ENCODE data around the gene STAP2.

Gene STAP2

GRCh38 chr19:4375164-4376027 lies 36.8 kb upstream of the STAP2 start:
- H3K27ac ChIP-seq (ENCODE audit: low read depth, low read length): peak overlapping the region; percentile 59
- peak overlapping the region; percentile 8; the same call in 1 of the 2 replicates for H3K9ac ChIP-seq (ENCODE audit: low read depth, low read length)
- no peaks in the 10 kb centered on the region for H3K9me3 ChIP-seq (ENCODE audit: control insufficient read depth, insufficient read depth, low read length)
- no peak overlapping the region for H3K4me3 ChIP-seq (ENCODE audit: low read depth, low read length)
- no peaks in the 10 kb centered on the region for H3K27me3 ChIP-seq (ENCODE audit: control insufficient read depth, insufficient read depth, low read length)
- peaks cover 33% of the 10 kb centered on the region for H3K4me1 ChIP-seq (ENCODE audit: control insufficient read depth, insufficient read depth, low read length)
- H3K36me3 ChIP-seq (ENCODE audit: control insufficient read depth, insufficient read depth, low read length): no peaks in the 10 kb centered on the region

DNA sequence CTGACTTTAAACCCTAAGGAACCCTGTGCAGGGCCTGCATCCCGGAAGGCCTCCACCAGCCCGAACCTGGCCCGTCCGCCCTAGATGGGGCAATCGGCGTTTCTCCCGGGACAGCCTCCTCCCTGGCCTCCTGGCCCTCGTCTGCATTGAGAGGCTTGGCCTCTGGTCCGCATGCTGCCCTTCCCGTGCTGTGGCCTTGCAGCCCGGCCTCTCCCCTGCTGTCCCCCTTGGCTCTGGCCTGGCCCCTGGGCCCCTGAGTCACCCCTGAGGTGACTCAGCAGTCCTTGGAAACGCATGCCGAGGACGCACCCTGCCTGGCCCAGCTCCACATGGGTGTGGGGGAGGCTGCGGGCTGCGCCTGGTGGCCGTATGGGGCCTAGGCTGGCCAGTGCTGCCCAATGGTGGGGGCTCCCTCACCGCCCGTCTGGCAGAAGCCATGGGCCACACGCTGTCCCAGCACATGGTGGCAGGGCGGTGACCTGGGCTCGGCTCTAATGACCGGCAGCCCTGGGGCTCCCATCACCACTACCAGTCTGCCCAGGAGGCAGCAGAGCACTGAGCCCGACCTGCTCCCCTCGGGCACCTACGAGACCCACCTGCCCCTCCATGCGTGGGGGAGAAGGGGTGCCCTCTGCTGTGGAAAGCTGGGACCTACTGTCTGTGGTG lies 36.0 kb upstream of the STAP2 start:
- no peaks in the 10 kb centered on the region for H3K36me3 ChIP-seq (ENCODE audit: control insufficient read depth, insufficient read depth, low read length)
- no peaks in the 10 kb centered on the region for H3K27me3 ChIP-seq (ENCODE audit: control insufficient read depth, insufficient read depth, low read length)
- H3K9me3 ChIP-seq (ENCODE audit: control insufficient read depth, insufficient read depth, low read length): no peaks in the 10 kb centered on the region
- H3K27ac ChIP-seq (ENCODE audit: low read depth, low read length): peak overlapping the region; percentile 59
- peaks cover 39% of the 10 kb centered on the region for H3K4me1 ChIP-seq (ENCODE audit: control insufficient read depth, insufficient read depth, low read length)
- no peak overlapping the region for H3K4me3 ChIP-seq (ENCODE audit: low read depth, low read length)
- peak overlapping the region; percentile 8; the same call in 1 of the 2 replicates for H3K9ac ChIP-seq (ENCODE audit: low read depth, low read length)

DNA sequence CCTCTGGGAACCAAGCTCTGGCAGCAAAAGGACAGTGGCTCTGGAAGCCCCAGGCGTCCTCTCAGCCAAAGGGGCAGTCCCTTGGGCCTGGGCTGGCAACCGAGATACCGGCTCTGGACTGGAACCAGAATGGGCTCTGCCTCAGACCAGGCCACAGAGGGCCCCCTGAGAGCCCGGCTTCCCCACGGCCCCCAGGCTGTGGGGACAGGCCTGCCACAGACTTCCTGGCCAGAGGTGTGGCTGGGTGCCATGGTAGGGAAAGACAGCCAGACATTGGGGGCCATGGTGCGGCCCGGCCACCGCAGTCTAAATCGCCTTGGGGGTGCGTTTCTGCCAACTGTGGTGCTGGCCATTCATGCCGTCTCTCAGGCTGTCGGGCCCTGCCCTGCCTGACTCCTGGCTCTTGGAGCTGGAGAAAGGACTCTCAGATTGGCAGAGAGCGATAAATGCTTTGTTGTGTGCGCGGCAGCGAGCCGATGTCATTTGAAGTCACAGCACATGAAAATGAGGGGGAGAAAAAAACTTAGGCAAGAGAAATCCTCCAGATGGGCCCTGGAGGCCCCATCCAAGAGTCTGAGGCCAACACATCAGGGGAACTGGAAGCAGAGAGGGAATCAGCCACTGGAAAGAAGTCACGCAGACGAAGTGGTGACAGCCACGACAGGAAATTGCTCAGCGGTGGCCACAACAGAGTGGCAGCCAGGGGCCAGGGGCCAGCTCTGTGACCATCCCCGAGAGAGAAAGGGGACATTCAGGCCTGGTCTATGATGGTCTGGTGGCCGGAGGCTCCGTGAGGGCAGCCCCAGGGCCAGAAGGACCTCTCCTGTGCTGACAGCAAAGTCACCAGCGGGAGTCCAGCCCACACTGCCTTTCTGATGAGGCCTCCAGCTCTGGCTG lies 35.2 kb upstream of the STAP2 start:
- H3K27ac ChIP-seq (ENCODE audit: low read depth, low read length): peak overlapping the region; percentile 59

DNA sequence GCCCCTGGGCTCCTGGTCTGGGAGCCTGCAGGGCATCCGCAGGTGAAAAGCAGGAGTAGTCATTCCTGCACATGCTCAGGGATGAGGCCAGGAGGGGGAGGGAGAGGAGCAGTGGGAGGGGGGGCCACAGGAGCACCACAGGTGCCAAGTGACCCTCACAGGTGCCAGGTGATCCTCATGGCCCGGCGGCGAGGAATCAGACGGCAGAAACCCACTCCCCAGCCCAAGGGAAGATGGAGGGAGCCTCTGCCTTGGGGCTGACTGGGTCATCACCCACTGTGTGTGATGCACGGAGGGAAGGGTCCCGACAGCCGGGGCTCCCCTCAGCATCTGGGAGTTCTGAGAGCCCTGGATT lies 34.4 kb upstream of the STAP2 start:
- Histone ChIP-seq H3K27ac (ENCODE audit: low read depth, low read length) (no peak overlapping the region), H3K9ac (ENCODE audit: low read depth, low read length) (no peak overlapping the region), H3K4me3 (ENCODE audit: low read depth, low read length) (no peak overlapping the region), H3K27me3 (ENCODE audit: control insufficient read depth, insufficient read depth, low read length) (no peaks in the 10 kb centered on the region), H3K4me1 (ENCODE audit: control insufficient read depth, insufficient read depth, low read length) (peaks cover 45% of the 10 kb centered on the region), H3K36me3 (ENCODE audit: control insufficient read depth, insufficient read depth, low read length) (no peaks in the 10 kb centered on the region), H3K9me3 (ENCODE audit: control insufficient read depth, insufficient read depth, low read length) (no peaks in the 10 kb centered on the region)

More for the DNA sequence above, 35.2 kb upstream of the STAP2 start:
- H3K36me3 ChIP-seq (ENCODE audit: control insufficient read depth, insufficient read depth, low read length): no peaks in the 10 kb centered on the region
- no peaks in the 10 kb centered on the region for H3K27me3 ChIP-seq (ENCODE audit: control insufficient read depth, insufficient read depth, low read length)
- no peak overlapping the region for H3K9ac ChIP-seq (ENCODE audit: low read depth, low read length)
- H3K4me1 ChIP-seq (ENCODE audit: control insufficient read depth, insufficient read depth, low read length): peaks cover 45% of the 10 kb centered on the region
- H3K9me3 ChIP-seq (ENCODE audit: control insufficient read depth, insufficient read depth, low read length): no peaks in the 10 kb centered on the region
- H3K4me3 ChIP-seq (ENCODE audit: low read depth, low read length): no peak overlapping the region

- no peak overlapping the region for H3K9ac ChIP-seq (ENCODE audit: low read depth, low read length)
- H3K36me3 ChIP-seq (ENCODE audit: control insufficient read depth, insufficient read depth, low read length): no peaks in the 10 kb centered on the region
- no peaks in the 10 kb centered on the region for H3K27me3 ChIP-seq (ENCODE audit: control insufficient read depth, insufficient read depth, low read length)
- peaks cover 45% of the 10 kb centered on the region for H3K4me1 ChIP-seq (ENCODE audit: control insufficient read depth, insufficient read depth, low read length)
- no peaks in the 10 kb centered on the region for H3K9me3 ChIP-seq (ENCODE audit: control insufficient read depth, insufficient read depth, low read length)
- no peak overlapping the region for H3K4me3 ChIP-seq (ENCODE audit: low read depth, low read length)
- no peak overlapping the region for H3K27ac ChIP-seq (ENCODE audit: low read depth, low read length)
These were observed 33.8 kb upstream of the STAP2 start for GRCh38 chr19:4372165-4373012.

GRCh38 chr19:4371247-4372164 lies 32.9 kb upstream of the STAP2 start:
- Histone ChIP-seq H3K36me3 (ENCODE audit: control insufficient read depth, insufficient read depth, low read length) (no peaks in the 10 kb centered on the region), H3K27me3 (ENCODE audit: control insufficient read depth, insufficient read depth, low read length) (no peaks in the 10 kb centered on the region), H3K9me3 (ENCODE audit: control insufficient read depth, insufficient read depth, low read length) (no peaks in the 10 kb centered on the region), H3K9ac (ENCODE audit: low read depth, low read length) (no peak overlapping the region), H3K4me3 (ENCODE audit: low read depth, low read length) (no peak overlapping the region), H3K4me1 (ENCODE audit: control insufficient read depth, insufficient read depth, low read length) (peaks cover 36% of the 10 kb centered on the region), H3K27ac (ENCODE audit: low read depth, low read length) (no peak overlapping the region)

- Histone ChIP-seq H3K9ac (ENCODE audit: low read depth, low read length) (no peak overlapping the region), H3K4me1 (ENCODE audit: control insufficient read depth, insufficient read depth, low read length) (peaks cover 26% of the 10 kb centered on the region), H3K27ac (ENCODE audit: low read depth, low read length) (no peak overlapping the region)
These were observed 31.9 kb upstream of the STAP2 start for GRCh38 chr19:4370418-4371041.

GRCh38 chr19:4369888-4370260 lies 31.2 kb upstream of the STAP2 start:
- no peaks in the 10 kb centered on the region for H3K27me3 ChIP-seq (ENCODE audit: control insufficient read depth, insufficient read depth, low read length)
- no peaks in the 10 kb centered on the region for H3K9me3 ChIP-seq (ENCODE audit: control insufficient read depth, insufficient read depth, low read length)
- no peak overlapping the region for H3K4me3 ChIP-seq (ENCODE audit: low read depth, low read length)
- no peak overlapping the region for H3K27ac ChIP-seq (ENCODE audit: low read depth, low read length)
- peaks cover 14% of the 10 kb centered on the region for H3K36me3 ChIP-seq (ENCODE audit: control insufficient read depth, insufficient read depth, low read length)
- H3K9ac ChIP-seq (ENCODE audit: low read depth, low read length): no peak overlapping the region
- H3K4me1 ChIP-seq (ENCODE audit: control insufficient read depth, insufficient read depth, low read length): peaks cover 20% of the 10 kb centered on the region

More at GRCh38 chr19:4370418-4371041, 31.9 kb upstream of the STAP2 start:
- H3K9me3 ChIP-seq (ENCODE audit: control insufficient read depth, insufficient read depth, low read length): no peaks in the 10 kb centered on the region
- no peak overlapping the region for H3K4me3 ChIP-seq (ENCODE audit: low read depth, low read length)
- no peaks in the 10 kb centered on the region for H3K27me3 ChIP-seq (ENCODE audit: control insufficient read depth, insufficient read depth, low read length)
- H3K36me3 ChIP-seq (ENCODE audit: control insufficient read depth, insufficient read depth, low read length): peaks cover 8% of the 10 kb centered on the region

DNA sequence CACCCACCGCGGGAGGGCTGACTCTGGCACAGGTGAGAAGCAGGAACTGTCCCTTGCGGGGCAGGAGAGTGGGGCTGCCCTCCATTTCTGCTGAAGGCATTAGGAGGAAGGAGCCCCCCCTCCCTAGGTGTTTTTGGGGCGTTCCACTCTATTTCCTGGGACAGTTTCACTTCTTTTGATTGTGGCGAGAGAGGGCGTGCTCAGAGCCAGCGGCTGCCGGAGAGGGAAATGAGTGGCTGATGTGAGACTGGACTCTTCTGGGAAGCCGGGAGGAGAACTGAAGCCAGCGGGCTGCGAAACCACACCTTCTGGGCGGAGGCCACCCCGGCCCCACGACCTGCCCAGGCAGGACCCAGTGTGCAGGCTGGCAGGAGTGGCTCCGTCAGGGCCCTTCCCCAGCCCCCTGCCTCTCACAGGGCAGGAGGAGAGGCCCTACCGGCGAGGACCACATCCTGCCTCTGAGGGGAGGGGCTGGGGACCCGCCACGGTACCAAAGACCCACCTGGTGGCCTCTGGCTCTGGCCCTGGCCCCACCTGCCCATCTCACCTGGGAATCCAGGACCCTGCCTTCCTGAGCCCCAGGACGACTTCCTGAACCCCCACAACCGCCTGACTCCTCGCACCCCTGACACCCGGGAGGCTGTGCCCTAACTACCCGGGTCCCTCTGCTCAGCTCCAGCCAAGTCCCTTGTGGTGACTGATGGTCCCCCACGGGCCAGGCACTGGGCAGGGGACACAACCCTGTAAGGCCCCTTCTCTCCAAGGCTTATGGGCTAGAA lies 30.7 kb upstream of the STAP2 start:
- H3K27ac ChIP-seq (ENCODE audit: low read depth, low read length): no peak overlapping the region
- peaks cover 14% of the 10 kb centered on the region; the same call in 1 of the 2 replicates for H3K4me1 ChIP-seq (ENCODE audit: control insufficient read depth, insufficient read depth, low read length)
- no peak overlapping the region for H3K9ac ChIP-seq (ENCODE audit: low read depth, low read length)
- no peaks in the 10 kb centered on the region for H3K27me3 ChIP-seq (ENCODE audit: control insufficient read depth, insufficient read depth, low read length)
- H3K9me3 ChIP-seq (ENCODE audit: control insufficient read depth, insufficient read depth, low read length): no peaks in the 10 kb centered on the region
- no peak overlapping the region for H3K4me3 ChIP-seq (ENCODE audit: low read depth, low read length)
- peaks cover 14% of the 10 kb centered on the region for H3K36me3 ChIP-seq (ENCODE audit: control insufficient read depth, insufficient read depth, low read length)

Measured in HUES48 (cell line).